HG03196 (cell line): Measurements from ENCODE around the gene NTRK2.
"Not testable (repeated sequence)": the region's sequence is repeated elsewhere in the genome, so short reads cannot be mapped to it uniquely, and the experiment has no call there.

Experiments
- ATAC-seq: cut with Tn5 transposase; IDR thresholded peaks from one replicate; pipeline ENCODE4 v1.9.1; 2021; ENCODE audit not compliant: unreplicated experiment

The NTRK2 gene

GRCh38 chr9:84880835-84881234 is 211.3 kb downstream of the NTRK2 start:
- ATAC-seq = no peak

- ATAC-seq = no peak
Observed at GRCh38 chr9:84886866-84887265, 217.3 kb downstream of the NTRK2 start.

GRCh38 chr9:84891924-84892323 is 222.4 kb downstream of the NTRK2 start:
- no peak for ATAC-seq

GRCh38 chr9:84893419-84894128 is 224.0 kb downstream of the NTRK2 start:
- no peak for ATAC-seq

- no peak for ATAC-seq
Observed at GRCh38 chr9:84894859-84895258, 225.3 kb downstream of the NTRK2 start.

- no peak for ATAC-seq
Observed at GRCh38 chr9:84897362-84898094, 228.0 kb downstream of the NTRK2 start.

- ATAC-seq = no peak
Observed at GRCh38 chr9:84898188-84898587, 228.7 kb downstream of the NTRK2 start.

GRCh38 chr9:84898618-84899017 is 229.1 kb downstream of the NTRK2 start:
- not testable (repeated sequence) for ATAC-seq

- no peak for ATAC-seq
Observed at GRCh38 chr9:84899326-84899725, 229.8 kb downstream of the NTRK2 start.

GRCh38 chr9:84900421-84900820 is 230.9 kb downstream of the NTRK2 start:
- ATAC-seq = no peak

- no peak for ATAC-seq
Observed at GRCh38 chr9:84903963-84904362, 234.4 kb downstream of the NTRK2 start.

- no peak for ATAC-seq
Observed at GRCh38 chr9:84916769-84917168, 247.2 kb downstream of the NTRK2 start.

GRCh38 chr9:84917366-84918070 is 248.0 kb downstream of the NTRK2 start:
- no peak for ATAC-seq

- ATAC-seq = no peak
Observed at GRCh38 chr9:84919440-84919839, 249.9 kb downstream of the NTRK2 start.

- ATAC-seq = no peak
Observed at GRCh38 chr9:84921175-84921574, 251.6 kb downstream of the NTRK2 start.

GRCh38 chr9:84922051-84922450 is 252.5 kb downstream of the NTRK2 start:
- ATAC-seq = no peak

- ATAC-seq = no peak
Observed at GRCh38 chr9:84924266-84924665, 254.7 kb downstream of the NTRK2 start.

GRCh38 chr9:84925225-84925872 is 255.8 kb downstream of the NTRK2 start:
- ATAC-seq = no peak

- no peak for ATAC-seq
Observed at GRCh38 chr9:84926793-84927192, 257.3 kb downstream of the NTRK2 start.

GRCh38 chr9:84928419-84928818 is 258.9 kb downstream of the NTRK2 start:
- ATAC-seq = no peak

GRCh38 chr9:84929068-84929467 is 259.5 kb downstream of the NTRK2 start:
- no peak for ATAC-seq
